Measurements from ENCODE around the gene RBMS3.
"Not testable (repeated sequence)": the region's sequence is repeated elsewhere in the genome, so short reads cannot be mapped to it uniquely, and the experiment has no call there.

- TF ChIP-seq CTCF, POLR2A (IDR thresholded peaks at IDR 0.05): not testable (repeated sequence)
Observed at GRCh38 chr3:30041481-30041880, 760.6 kb downstream of the RBMS3 start.

All from vagina (tissue), 2 donors.